ENCODE data around the gene TMEM107.

GRCh38 chr17:8162997-8163977, 12.9 kb downstream of the TMEM107 start:
- TF ChIP-seq GABPA (IDR thresholded peaks at IDR 0.05; ENCODE audit: low read depth) (no peak), ATF7 (IDR thresholded peaks at IDR 0.05; ENCODE audit: low read depth) (no peak), CTCF (IDR thresholded peaks at IDR 0.05 in 2 of 3, conservative IDR thresholded peaks at IDR 0.05 in 1 of 3; ENCODE audit: control insufficient read depth in 2 of 3, extremely low read depth in 1 of 3, insufficient read depth in 1 of 3, low read depth in 3 of 3, low read length in 3 of 3) (no peak)
